Stimulated activated CD8-positive, alpha-beta memory T cell treated with anti-CD3 and anti-CD28 coated beads, Interleukin-15, amount 100 ng/mL, for 24 hours (primary cell): ENCODE results near the gene PTCH1.

Experiments used
- DNase-seq: peaks from one replicate; pipeline ENCODE4 v3.0.0-alpha.2; 2020; ENCODE audit warnings: low read depth

Gene PTCH1

DNA sequence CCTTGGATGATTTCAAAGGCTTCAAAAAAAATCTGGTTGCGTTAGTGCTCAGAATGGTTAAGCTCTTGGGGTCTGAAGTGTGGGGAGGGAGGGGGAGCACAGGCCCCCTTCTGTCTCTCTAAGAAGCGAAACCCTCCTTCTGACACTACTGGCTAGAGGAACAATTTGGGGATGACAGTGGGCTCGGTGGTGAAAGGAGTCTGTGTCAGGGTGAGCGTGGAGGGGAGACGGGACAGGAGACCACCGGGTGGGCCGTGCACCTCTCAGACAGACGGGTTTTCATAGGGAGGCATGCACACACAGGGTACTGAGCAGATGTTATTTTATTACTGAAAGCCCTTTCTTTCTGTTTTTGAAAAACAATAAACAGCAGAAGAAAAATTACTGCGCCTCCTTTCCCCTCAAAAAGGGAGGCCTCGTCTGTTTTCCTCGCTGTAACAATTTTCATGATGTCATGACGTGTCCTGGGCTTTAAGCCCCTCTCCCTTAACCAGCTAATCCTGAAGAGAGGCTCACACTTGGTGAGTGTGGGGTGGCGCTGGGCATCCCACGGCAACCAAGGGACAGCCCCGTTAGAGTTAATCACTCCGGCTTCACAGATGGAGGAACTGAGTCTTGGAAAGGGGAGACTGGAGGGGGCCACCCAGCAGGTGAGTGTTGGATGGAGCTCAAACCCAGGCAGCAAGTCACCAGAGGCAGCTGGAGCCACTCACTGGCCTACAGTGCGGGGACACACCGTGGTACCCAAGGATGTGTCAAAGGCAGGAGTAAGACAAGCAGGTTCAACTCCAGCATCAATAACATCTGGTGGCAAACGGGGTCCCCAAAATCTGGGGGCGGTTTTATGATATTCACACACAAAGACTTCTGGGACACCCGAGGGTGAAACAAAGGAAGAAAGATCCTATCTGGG is 53.4 kb downstream of the PTCH1 start:
- DNase-seq, result no peak

DNA sequence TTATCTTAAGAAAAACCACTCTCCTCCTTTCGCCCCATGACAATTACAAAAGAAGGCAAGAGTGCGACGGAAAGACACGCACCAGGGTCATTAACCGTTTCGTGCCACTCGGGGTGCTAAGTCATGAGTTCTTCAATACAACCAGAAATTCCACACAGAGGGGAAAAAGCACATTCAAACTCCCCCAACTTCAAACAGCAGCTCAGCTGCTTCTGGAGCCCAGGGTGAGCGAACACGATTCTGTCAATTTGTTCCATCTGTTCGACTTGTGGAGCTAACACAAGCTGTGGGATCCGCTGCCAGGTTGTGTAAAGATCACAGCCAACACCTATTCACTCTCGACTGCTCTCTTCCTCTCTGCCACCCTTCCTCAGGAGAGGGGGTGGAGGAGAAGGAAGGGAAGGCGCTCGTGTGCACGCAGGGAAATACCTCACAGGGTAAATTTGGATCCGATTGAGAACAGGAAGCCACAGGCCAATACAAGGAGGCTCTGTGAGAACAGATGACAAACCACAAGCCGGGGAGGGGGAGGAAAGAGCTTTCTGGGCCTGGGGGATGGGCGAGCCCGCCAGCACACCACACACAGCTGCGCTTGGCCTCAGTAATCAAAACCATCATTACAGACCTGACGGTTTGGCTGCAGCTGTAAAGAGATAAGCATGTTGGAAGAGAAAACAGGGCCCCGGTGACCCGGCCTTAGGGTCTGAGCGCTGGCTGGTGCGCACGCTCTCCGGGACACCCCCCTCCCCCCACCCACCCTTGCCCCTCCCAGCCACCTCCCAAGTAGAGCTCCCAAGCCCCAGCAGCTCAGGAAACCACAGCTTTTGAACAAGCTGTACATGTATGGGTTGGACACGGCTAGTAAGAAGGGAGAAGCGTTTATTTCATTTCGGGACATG is 54.3 kb downstream of the PTCH1 start:
- peak; percentile 36 for DNase-seq

- DNase-seq, result no peak
Measured at GRCh38 chr9:95461448-95462248, 55.1 kb downstream of the PTCH1 start.

DNA sequence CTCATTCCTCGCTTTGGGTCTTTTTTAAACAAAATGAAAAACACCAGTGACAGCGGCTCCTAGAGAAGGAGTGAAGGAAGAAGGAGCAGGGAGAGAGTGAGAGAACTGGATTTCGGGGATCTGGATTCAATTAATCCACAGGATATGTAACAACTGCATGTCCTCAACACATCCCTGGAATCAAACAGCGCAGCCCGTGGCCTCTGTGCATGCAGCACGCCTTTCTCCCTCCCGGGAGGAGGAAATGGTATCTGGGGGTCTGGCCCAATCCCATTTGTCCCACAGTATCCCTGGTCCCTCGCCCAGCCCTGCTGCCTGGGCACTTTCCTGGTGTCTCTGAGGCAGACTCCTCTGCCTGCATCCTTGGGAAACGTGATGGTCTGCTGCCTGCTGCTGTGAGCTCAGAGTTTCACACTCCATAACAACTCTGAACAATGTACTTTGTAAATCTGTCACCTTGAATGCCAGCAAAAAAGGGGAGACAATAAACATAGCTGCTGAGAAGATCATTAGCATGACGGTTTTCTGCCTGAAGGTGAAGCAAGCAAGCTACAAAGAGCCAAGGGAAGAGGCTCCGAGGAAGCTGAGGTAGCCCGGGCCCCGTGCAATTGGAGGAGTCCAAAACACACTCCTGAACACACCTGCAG is 56.1 kb downstream of the PTCH1 start:
- no peak for DNase-seq

DNA sequence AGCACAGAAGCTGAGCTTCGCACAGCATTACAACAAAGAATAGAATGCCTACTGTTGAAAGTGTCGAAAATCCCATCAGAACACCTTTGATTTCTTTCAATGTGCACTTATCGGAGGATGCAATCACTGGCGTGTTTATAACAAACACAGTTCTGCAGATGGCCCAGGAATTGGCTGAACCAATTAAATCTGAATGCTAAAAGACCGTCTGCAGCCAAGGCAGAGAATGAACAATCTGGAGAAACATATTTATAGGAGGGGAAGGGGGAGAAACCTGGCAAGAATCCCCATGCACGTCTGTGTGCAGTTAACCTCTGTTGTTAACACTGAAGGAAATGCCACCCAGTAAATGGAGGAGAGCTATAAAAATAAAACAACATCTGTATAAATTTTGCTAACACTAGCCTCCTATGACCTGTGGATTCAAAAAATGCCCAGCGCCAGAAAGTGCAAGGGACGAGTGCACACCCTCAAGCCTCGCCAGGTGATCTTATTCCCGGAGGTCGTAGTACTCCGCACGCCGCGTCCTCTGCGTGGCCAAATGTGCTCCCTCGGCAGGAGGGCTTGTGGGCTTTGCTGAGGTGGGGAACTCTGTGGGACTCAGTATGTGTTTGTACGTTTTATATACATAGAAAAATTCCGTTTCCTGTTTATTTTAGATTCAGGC is 56.8 kb downstream of the PTCH1 start:
- DNase-seq, result no peak

- DNase-seq, result no peak
Measured at GRCh38 chr9:95459178-95459577, 57.6 kb downstream of the PTCH1 start.

DNA sequence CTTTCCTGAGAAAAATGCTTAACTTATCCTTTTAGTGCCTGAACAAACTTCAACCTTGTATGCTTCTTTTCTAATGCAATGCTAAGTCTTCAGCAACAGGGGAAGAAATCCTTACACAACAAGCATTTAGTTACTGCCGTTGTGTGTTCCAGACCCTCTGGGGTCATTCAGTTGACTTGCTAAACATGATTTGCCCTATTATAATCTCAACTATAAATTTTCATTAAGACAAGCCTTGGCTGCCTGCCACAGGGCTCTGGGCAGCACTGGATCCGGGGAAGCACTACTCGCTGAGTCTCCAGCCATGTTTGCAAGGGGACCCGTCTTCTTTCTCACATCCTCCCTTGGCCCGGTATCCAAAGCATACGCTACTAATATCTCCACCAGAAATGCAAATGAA is 58.1 kb downstream of the PTCH1 start:
- no peak for DNase-seq

DNA sequence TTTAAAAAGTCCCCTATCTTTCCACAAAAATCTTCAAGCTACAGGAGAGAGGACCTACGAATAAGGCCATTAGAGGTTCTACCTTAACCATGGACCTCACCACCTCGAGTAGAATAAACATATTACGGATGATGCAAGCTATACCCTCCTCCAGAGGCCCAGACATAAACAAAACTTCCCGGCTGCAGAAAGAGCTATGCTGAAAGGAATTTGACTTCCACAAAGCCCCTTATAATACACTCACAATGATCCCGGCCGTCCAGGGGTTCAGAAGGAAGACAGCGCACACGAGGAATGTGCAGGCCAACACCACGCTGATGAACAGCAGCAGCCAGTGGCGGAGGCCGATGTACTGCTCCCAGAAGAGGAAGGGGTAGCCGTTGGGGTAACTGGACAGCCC is 59.0 kb downstream of the PTCH1 start:
- DNase-seq, result no peak

- DNase-seq, result no peak
Measured at GRCh38 chr9:95455714-95456113, 61.1 kb downstream of the PTCH1 start.

- DNase-seq, result no peak
Measured at GRCh38 chr9:95452176-95452575, 64.6 kb downstream of the PTCH1 start.

DNA sequence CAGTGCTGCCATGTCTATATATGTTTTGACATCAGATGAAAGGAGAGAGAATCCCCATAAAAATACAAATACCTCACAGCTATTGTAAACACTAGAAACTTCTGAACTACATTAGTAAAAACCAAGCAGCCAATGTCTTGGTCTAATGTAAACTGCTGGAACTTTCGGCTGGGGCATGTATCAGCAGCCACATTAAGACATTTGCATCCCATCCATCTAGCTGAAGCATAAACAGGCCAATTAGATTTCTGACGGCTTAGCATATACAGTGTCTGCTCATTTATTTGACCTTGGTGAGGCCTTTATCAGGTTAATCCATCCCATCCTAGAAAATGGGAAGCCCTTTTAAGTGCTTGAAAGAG is 65.7 kb downstream of the PTCH1 start:
- no peak for DNase-seq

DNA sequence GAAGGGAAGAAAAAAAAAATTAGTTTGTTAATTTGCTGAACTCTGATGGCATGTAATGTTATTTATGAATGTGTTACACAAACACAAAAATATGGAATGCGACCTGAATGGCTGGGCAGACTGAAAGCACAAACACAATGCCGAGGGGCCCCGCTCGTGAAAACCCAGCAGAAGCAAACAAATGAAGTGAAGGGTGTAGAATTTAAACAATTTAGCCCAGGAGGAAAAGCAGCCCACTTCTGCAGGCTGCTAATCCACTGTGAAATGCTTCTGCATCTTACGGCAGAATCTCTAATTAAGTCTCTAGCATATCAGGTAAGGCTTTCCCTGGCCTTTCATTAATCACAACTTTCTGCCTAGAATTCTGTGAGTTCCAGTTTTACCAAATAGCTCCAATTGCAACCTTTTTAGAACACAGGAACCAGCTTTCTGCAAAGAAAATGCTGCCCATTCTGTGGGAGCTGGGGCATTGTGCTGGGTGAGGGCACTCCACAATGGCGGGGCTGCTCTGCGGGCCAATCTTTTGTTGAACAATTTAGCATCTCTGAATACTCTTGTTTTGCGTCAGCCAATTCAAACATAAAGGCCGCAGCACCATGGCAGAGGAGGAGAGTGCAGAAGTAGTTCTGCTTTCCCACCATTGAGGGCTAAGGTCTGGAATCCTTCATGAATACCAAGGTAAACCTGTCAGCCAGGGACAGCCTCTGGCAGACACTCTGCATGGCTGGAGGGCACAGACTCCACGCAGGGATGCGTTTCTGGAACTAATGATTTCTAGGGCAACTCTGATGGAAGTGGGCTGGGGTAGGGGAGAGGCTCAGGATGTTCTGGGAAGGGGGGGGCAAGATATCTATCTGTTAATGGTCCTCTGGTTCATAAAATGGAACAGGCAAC is 66.4 kb downstream of the PTCH1 start:
- DNase-seq, result no peak

GRCh38 chr9:95449016-95449415 is 67.8 kb downstream of the PTCH1 start:
- no peak for DNase-seq

- no peak for DNase-seq
Measured at GRCh38 chr9:95447660-95448420, 68.9 kb downstream of the PTCH1 start.

DNA sequence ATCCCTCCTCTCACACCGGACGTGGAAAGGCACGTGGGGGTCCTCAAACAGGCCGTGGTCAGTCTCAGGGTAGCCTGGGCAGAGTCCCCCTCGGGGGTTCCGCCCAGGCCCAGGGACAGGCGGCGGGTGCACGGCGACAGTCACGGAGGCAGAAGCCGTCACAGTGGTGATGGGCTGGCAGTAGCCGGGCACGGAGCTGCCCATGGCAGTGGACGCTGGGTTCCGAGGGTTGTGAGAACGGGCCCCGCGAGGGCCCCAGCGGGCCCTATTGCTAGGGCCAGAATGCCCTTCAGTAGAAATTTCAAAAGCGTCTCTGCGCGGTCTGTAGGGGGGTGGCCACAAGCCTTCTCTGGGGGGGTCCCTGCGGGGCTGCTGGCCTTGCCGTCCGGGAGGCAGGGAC is 69.8 kb downstream of the PTCH1 start:
- DNase-seq, result no peak

- no peak for DNase-seq
Measured at GRCh38 chr9:95446259-95446658, 70.5 kb downstream of the PTCH1 start.

DNA sequence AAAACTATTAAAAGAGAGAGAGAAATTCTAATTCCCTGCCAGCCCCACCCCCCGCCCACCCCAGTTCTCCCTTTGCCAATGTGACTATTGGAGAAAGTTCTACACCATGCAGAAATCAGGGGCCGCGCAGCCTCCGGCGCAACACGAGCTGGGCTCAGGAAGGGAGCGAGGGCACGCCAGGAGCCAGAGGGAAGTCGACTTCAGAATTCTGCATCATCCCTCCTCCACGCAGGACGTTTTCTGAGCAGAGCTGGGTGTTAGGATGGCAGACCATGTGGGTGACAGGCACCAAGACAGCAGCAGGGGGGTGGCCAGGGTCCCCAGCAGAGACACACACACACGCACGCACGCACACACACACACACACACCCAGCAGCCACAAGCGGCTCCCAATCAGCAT is 72.6 kb downstream of the PTCH1 start:
- no peak for DNase-seq

DNA sequence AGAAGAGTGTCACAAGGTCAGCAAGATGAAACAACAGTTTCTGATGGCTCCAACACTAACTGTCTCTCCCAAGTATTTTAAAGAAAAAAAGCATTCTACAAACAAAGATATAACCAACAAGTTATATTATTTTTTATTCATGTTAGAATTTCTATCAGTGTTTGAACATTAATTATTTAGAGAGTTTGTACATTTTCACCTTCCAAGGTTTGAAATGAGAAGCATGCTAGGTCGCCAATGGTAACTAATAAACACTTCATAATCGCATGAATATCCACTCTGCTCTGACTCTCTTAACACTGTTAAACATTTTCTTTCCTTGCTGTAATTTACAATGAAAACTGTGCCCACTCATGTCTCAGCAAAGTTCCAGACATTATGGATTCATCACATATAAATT is 73.5 kb downstream of the PTCH1 start:
- DNase-seq, result no peak

DNA sequence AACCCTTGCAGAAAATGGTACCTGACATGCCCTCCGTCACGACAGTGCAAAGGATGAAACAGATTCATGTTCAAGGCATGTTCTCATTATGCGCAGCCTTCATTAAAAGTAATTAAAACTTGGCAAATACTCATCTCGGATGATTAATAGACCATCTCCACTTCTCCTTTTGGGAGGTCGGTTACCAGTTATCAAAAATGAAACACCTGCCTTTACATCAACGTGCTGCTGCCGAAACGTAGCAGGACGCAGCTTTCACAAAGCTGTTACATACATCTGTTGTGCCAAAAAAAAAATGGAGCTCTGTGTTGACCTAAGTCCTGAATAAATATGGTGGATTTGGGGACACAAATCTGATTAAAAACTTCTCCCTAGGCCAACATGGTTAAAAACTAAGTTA is 75.7 kb downstream of the PTCH1 start:
- DNase-seq, result no peak
